CD4-positive, alpha-beta T cell treated with Interleukin-1 beta for 1 hour (primary cell): ENCODE data around the gene CDKAL1.
"Not testable (repeated sequence)": the region's sequence is repeated elsewhere in the genome, so short reads cannot be mapped to it uniquely, and the experiment has no call there.

Source experiments
- DNase-seq, 2 donors: peaks; one replicate each; pipeline ENCODE4 v3.0.0-alpha.2; 2020 to 2022

CDKAL1 gene

GRCh38 chr6:20599302-20600051 is 65.2 kb downstream of the CDKAL1 start:
- no peak for DNase-seq

- DNase-seq, result no peak
Observed at GRCh38 chr6:20600831-20601230, 66.6 kb downstream of the CDKAL1 start.

DNA sequence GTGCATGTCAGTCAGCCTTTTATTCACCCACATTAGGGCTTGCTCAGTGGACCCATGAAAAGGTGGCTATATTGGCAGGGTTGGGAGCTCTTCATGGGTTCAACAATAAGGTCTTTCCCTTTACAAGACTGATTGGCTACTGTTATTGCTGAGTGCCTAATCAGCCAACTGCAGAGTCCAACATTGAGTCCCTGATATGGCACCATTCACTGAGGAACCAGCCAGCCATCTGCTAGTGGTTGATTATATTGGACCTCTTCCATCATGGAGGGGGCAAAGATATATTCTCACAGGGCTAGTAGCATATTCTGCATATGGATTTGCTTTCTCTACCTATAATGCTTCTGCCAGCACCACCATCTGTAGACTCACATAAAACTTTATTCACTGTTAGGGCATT is 69.9 kb downstream of the CDKAL1 start:
- no peak for DNase-seq

- DNase-seq, result no peak
Observed at GRCh38 chr6:20605061-20605460, 70.8 kb downstream of the CDKAL1 start.

- no peak for DNase-seq
Observed at GRCh38 chr6:20605581-20605980, 71.3 kb downstream of the CDKAL1 start.

- no peak for DNase-seq
Observed at GRCh38 chr6:20606831-20607230, 72.6 kb downstream of the CDKAL1 start.

DNA sequence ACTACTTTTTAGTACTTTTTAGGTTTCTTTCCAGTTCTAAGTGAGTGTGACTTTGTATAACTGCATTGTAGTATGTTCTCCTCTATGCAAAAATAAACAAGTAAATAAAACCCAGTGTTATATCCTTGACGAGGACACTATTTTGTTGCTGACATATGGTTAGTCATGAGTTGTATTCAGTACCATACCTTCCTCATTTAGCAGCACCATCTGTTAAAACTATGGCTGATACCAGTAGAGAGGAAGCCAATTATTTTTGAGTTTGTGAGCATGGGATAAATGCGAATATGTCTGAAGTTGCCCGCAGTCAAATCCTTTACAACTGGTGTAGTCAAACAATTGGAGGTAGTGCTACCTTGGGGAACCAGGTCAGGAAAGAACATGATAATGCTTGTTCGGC is 74.1 kb downstream of the CDKAL1 start:
- no peak for DNase-seq

GRCh38 chr6:20608905-20609304 is 74.6 kb downstream of the CDKAL1 start:
- DNase-seq, result no peak

GRCh38 chr6:20609924-20610323 is 75.7 kb downstream of the CDKAL1 start:
- not testable (repeated sequence) for DNase-seq

- no peak for DNase-seq
Observed at GRCh38 chr6:20610636-20611370, 76.5 kb downstream of the CDKAL1 start.

- DNase-seq, result not testable (repeated sequence)
Observed at GRCh38 chr6:20617537-20617936, 83.3 kb downstream of the CDKAL1 start.

DNA sequence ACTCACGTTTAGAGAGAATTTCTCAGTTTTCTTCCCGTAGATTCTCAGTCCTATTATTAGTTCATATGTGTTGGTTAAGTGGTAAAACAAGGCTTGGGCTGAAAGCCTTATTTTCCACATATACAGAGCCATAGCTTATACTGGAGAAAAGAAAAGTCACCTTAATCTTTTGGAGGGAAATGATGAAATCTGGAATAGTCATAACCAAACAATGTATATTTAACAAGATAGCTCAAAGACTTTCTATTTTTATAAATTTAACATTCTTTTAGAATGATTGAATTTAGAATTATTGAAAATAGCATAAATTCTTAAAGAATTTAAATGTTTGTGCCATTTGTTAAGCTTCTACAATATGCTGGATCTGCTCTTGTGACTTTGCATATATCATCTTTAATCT is 85.8 kb downstream of the CDKAL1 start:
- no peak for DNase-seq

DNA sequence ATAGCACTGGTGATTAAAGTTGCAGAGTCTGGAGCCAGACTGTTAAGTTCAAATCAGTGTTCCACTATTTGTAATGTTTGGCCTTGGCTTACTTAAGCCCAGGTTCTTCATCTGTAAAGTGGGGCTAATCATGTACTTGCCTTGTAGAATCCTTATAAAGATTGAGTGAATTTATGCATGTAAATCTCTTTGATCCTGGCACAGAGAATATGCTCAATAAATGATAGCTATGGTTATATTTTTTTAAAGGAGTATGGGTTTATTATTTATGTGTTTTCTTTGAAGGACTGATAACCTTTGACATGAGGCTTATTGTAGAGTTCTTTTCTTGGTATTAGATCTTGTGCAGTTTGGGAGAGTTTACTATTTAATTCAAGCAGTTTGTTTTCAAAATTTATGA is 89.5 kb downstream of the CDKAL1 start:
- DNase-seq, result no peak

- no peak for DNase-seq
Observed at GRCh38 chr6:20626165-20626564, 91.9 kb downstream of the CDKAL1 start.

DNA sequence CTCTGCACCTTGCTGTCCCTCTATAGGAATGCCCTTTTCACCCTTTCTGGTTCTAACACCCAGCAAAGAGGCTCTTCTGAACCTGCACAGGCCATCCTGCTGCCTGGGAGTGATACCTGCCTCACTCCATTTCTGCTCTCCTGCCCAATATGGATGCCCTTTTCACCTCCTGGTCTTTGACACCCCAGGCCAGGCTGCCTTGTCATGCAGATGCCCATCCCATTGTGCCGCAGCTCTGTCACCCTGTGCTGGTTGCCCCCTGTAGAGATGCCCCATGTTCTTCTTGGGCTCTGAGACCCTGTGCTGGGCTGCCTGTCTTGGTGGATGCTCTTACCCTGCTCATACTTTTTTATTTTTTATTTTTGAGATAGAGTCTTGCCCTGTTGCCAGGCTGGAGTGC is 95.3 kb downstream of the CDKAL1 start:
- DNase-seq, result no peak

GRCh38 chr6:20630136-20630535 is 95.9 kb downstream of the CDKAL1 start:
- DNase-seq, result no peak

DNA sequence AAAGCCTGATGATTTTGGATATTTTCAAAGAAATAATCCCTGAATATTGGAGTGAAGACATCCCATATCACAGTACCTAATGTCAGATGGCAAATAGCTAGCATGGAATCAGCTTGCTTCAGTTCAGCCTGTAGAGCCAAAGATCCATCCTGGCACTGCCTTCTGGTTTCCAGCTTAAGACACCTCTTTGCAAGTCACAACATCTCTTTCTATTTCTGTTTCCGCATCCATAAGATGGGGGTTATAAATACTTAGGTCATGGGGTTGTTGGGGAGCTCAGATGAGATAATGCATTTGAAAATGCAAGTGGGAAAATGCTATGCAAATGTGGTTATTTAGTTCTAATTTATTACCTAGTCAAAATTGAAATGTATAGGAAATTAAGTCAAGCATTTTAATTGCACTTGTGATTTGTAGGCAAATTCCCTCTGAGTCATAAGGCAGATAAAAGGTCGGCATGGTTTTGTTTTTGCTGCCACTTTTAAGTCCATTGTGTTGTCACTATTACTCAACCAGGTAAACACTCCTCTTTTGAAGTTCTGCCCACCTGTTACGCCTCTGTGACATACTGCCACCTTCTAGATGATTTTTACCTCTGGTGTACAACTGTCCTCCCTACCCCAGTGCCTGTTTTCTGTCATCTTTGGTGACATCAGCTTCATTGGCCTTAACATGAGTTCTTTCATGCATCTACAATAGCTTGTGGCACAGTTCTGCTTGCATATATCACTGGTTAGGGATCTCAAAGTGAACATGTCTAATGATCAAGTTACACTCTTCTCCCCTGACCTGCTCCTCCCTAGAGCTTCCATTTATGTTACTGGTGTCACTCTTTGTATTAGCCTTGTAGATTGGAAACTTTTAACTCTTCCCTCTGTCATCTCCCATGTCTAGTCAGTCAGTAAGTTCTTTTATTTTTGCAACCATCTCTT is 96.6 kb downstream of the CDKAL1 start:
- no peak for DNase-seq

- DNase-seq, result no peak
Observed at GRCh38 chr6:20631549-20631924, 97.3 kb downstream of the CDKAL1 start.

- no peak for DNase-seq
Observed at GRCh38 chr6:20632696-20633095, 98.4 kb downstream of the CDKAL1 start.

GRCh38 chr6:20633566-20634340 is 99.5 kb downstream of the CDKAL1 start:
- DNase-seq, result no peak

- DNase-seq, result no peak
Observed at GRCh38 chr6:20639161-20639560, 104.9 kb downstream of the CDKAL1 start.

- DNase-seq, result no peak
Observed at GRCh38 chr6:20640181-20640580, 105.9 kb downstream of the CDKAL1 start.

DNA sequence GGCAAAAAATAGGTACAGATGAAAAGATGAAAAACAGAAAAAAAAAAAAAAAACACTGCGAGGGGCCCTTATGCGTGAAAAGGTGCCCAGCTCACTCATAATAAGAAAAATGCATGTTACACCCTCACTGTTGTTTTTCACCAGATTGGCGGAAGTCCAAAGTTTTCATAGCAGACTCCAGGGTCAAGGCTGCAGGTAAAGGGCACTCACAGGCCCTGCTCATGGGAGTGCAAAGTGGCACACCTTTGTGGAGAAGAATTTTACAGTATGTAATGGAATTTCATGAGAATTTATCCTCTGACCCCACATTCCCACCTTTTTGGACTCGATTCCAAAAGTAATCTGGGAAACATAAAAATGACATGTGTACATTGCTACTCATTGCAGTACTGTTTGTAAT is 108.2 kb downstream of the CDKAL1 start:
- no peak for DNase-seq
